ENCODE results near the gene SPI1.

GRCh38 chr11:47328449-47329390 lies 49.6 kb downstream of the SPI1 start:
- no peak for TF ChIP-seq SIN3A (IDR thresholded peaks at IDR 0.05; ENCODE audit: borderline replicate concordance, insufficient read depth, low read length)
- no peak for TF ChIP-seq POLR2AphosphoS5 (IDR thresholded peaks at IDR 0.05; ENCODE audit: low read depth, low read length)
